ENCODE data around the gene MAG.

GRCh38 chr19:35315883-35316282 is 23.9 kb downstream of the MAG start:
- TF ChIP-seq CTCF (IDR thresholded peaks at IDR 0.05), result no peak
- no peak for TF ChIP-seq EP300 (IDR thresholded peaks at IDR 0.05)
- TF ChIP-seq POLR2A (IDR thresholded peaks at IDR 0.05; ENCODE audit: low read depth), result no peak
- TF ChIP-seq POLR2AphosphoS5 (IDR thresholded peaks at IDR 0.05), result no peak

All from esophagus muscularis mucosa (tissue), 4 donors.